GM19193 (cell line): ENCODE data around the gene PRDX3.

Experiments used
- POLR2A ChIP-seq: IDR thresholded peaks from 4 replicates; pipeline ENCODE4 v1.6.1; 2011; ENCODE audit not compliant: insufficient read depth, insufficient read length; ENCODE audit errors: extremely low read depth

Gene PRDX3

GRCh38 chr10:119190954-119191785 lies 12.6 kb upstream of the PRDX3 start:
- TF ChIP-seq POLR2A: no peak

- TF ChIP-seq POLR2A: no peak
Observed at GRCh38 chr10:119190353-119190752, 11.7 kb upstream of the PRDX3 start.

- TF ChIP-seq POLR2A: no peak
Observed at GRCh38 chr10:119189811-119190282, 11.2 kb upstream of the PRDX3 start.

- TF ChIP-seq POLR2A: no peak
Observed at GRCh38 chr10:119183664-119184412, 5.2 kb upstream of the PRDX3 start.

- TF ChIP-seq POLR2A: no peak
Observed at GRCh38 chr10:119177708-119178371, 772 bp downstream of the PRDX3 start.

- no peak for TF ChIP-seq POLR2A
Observed at GRCh38 chr10:119176166-119176565, 2.4 kb downstream of the PRDX3 start.

GRCh38 chr10:119174109-119174508 lies 4.5 kb downstream of the PRDX3 start:
- no peak for TF ChIP-seq POLR2A

GRCh38 chr10:119167041-119167440 lies 11.6 kb downstream of the PRDX3 start:
- no peak for TF ChIP-seq POLR2A

- TF ChIP-seq POLR2A: no peak
Observed at GRCh38 chr10:119166564-119166963, 12.0 kb downstream of the PRDX3 start.

- no peak for TF ChIP-seq POLR2A
Observed at GRCh38 chr10:119166118-119166500, 12.5 kb downstream of the PRDX3 start.

GRCh38 chr10:119165171-119166117 lies 13.2 kb downstream of the PRDX3 start, which contains the start of gene SFXN4:
Gene SFXN4 (minus strand): TSS chr10:119165714. CDS start chr10:119165647, 67 bp downstream.
- peak; percentile 74 for TF ChIP-seq POLR2A

GRCh38 chr10:119162452-119163092 lies 16.0 kb downstream of the PRDX3 start:
- no peak for TF ChIP-seq POLR2A

- TF ChIP-seq POLR2A: no peak
Observed at GRCh38 chr10:119161680-119162451, 16.7 kb downstream of the PRDX3 start.
